Hepatocyte (in vitro differentiated cells): ENCODE results near the gene MASP1.

Experiments
- CTCF ChIP-seq: fragments of 200-600 bp; sonication (generic); IDR thresholded peaks from 2 replicates; pipeline ENCODE4 v1.5.1; 2016; ENCODE audit warnings: antibody characterized with exemption, mild to moderate bottlenecking; ENCODE audit not compliant: poor library complexity
- EZH2 ChIP-seq: fragments of 200-600 bp; sonication (generic); IDR thresholded peaks from 2 replicates; pipeline ENCODE4 v1.6.1; 2016; ENCODE audit warnings: antibody characterized with exemption, mild to moderate bottlenecking, borderline replicate concordance
- EZH2phosphoT487 ChIP-seq: fragments of 200-600 bp; sonication (generic); IDR thresholded peaks from one replicate; pipeline ENCODE4 v1.6.1; 2018; ENCODE audit warnings: antibody characterized with exemption, mild to moderate bottlenecking, low read depth, moderate library complexity; ENCODE audit not compliant: unreplicated experiment, severe bottlenecking

GRCh38 chr3:187327845-187328244, 36.3 kb upstream of the MASP1 start:
- TF ChIP-seq CTCF, result no peak
- no peak for TF ChIP-seq EZH2
- no peak for TF ChIP-seq EZH2phosphoT487
